Hypothalamus (tissue), 51 donors: ENCODE results near the gene NOD1.

ENCODE experiments used
- DNase-seq, 51 donors: peaks; one replicate each; lab custom pipeline; 2025; lab: John Stamatoyannopoulos, UW

Gene NOD1

DNA sequence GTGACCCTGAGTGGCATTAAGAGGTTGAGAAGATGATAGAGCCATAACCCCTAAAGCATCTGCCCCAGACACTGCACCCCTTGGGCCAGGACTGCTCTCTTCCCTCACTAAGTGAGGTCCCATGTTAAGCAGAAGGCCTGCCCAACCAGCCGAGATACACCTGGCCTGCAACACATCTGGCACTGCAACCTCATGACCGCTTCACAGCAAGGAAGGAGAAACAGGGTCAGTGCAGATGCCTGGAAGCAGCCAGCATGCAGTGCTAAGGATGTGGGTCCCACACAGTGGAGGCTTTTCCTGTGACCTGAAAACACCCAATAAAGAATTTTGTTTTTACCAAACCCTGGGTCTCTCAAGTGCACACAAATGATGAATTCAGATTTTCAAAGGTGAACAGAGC is 7.4 kb downstream of the NOD1 start:
- DNase-seq: no peak

GRCh38 chr7:30470771-30471170 is 7.8 kb downstream of the NOD1 start:
- DNase-seq: peak in 7 of 51 donors; percentile 4 to 29 (median 18)

DNA sequence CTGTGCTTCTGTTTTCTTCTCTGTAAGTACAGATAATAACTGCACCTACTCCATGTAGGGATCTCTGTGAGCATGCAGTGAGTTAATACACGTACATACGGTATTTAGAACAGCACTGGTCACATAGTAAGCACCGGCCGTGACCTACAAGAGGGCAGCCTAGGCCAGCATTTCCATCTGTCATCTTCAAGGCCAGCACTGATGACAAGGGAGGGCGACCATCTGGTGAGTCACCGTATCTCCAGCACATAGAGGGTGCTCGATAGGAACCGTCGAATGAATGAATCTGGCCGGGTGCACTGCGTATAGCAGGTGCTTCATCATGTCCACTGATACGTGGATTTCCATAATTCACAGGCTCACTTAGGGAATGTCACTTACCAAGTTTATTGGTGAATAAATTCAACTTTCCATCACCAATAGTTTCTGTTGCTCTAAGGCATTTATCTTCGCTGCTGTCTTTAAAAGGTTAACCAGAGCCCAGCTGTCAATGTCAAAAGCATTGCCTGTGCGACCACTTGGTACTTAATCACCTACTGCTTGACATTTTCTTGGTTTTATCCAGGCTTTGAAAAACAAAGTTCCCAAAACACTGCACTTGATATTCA is 8.3 kb downstream of the NOD1 start:
- no peak for DNase-seq

- DNase-seq: peak in 15 of 51 donors; percentile 7 to 56 (median 30)
Observed at GRCh38 chr7:30469303-30469702, 9.3 kb downstream of the NOD1 start.

DNA sequence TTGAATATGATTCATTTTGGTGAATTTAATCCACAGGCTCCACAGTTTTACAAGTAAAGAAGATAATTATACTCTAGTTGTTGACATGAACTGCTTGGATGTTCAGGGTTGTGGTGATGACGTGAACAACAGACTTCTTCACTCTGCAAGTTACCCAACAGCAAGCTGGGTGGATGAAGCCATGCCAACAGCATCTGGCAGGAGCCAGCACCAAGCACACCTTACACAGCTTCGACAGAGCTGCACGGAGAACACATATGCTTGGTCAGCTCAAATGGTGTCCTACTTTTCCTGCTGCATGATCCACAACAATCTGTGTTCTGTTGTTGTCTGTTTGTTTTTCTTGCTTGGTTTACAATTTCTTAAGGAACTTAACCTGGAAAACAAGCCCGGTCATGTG is 9.8 kb downstream of the NOD1 start:
- peak in 1 of 51 donors; percentile 14 for DNase-seq

DNA sequence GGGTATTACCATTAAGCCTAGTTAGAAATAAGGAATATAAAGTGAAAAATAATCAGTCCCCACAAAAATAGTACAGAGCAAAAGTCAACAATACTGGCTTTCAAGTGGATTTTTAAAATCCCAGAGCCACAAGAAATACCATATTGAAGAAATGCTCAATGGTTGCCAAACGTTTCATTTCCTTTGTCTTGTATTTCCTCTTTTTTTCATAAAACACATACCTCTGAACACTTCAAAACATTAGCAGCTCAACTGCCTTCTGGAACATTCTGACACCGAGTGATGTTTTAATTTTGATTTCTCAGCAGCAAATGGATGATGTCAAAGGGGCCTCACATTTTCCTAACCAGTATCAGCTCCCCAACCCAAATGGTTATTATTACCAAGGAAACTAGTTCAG is 10.5 kb downstream of the NOD1 start:
- no peak for DNase-seq

GRCh38 chr7:30467271-30467670 is 11.3 kb downstream of the NOD1 start:
- no peak for DNase-seq

- no peak for DNase-seq
Observed at GRCh38 chr7:30466266-30466665, 12.3 kb downstream of the NOD1 start.

DNA sequence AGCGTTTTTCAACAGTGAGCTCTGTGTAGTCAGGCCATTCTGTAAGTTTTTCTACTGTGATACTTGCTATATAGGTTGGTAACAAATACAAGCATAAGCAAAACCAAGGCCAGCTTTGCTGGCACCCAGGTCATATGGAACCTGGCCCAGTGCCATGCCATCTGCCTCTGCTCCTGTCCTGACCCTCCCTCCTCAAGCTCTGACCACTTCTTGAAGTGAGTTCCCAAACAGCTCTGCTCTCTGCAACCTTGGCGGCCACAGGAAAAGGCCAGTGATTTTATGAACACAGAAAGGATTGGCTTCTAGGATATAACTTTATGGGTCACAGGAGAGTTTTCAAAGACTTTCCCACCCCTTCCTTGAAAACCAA is 12.8 kb downstream of the NOD1 start:
- no peak for DNase-seq

- no peak for DNase-seq
Observed at GRCh38 chr7:30465046-30465810, 13.4 kb downstream of the NOD1 start.

DNA sequence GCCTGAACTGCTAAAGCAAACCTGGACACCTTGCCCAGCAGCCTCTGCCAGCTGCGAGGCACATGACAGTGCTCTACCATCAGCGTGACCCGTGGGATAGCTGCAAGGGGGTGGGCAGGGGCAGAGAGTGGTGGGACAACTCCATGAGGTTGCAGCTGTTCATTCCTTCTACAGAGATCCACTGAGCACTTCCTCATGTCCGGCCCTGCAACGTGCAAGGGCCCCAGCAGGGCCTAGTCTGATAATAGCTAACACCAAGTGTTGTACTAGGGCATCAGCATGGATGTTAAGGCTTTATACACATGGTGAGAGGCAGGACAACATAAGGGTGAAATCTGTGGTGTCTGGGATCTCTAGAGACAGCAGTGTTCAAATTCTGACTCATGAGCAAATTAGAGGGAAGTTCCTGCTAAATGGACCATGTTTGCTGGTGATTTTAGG is 14.3 kb downstream of the NOD1 start:
- no peak for DNase-seq

- DNase-seq: no peak
Observed at GRCh38 chr7:30463405-30464145, 15.0 kb downstream of the NOD1 start.

- DNase-seq: no peak
Observed at GRCh38 chr7:30462179-30462578, 16.4 kb downstream of the NOD1 start.

DNA sequence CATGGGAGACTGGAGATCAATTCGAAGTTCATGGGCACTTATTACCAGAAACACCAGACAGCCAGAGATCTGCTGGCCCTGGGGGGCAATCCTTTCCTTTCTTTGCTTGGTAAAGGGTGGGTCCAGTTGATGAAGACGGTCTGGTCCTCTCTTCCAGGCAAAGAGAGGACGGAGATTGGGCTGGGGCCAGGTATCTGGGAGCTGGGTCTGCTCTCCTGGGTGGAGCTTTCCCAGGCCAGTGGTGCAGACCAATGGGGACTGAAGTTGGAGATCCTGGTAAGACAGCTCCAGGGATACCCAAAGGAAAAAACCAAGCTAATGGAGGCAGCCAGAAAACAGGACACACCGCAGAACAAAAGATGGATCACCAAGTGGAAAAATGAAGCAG is 18.3 kb downstream of the NOD1 start:
- no peak for DNase-seq

GRCh38 chr7:30459591-30460245 is 18.9 kb downstream of the NOD1 start:
- DNase-seq: peak in 5 of 51 donors; percentile 6 to 48 (median 21)

DNA sequence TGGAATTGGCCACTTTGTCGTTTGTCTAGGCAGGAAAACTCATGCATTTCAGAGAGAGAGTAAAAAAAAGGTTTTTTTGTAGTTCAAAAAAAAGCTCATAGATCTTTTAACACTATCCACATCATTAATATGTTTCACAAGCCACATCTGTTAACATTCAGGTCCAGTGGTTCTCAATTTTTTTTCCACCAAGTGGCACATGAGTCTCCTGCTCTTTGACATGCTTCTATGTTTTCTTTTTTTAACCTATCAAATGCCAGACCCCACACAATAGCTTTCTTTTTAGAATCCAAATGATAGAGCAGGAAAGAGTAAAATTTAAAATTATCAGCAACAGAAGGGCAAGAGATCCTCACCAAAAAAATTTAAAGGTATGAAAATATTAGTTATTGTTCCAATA is 20.3 kb downstream of the NOD1 start:
- no peak for DNase-seq

DNA sequence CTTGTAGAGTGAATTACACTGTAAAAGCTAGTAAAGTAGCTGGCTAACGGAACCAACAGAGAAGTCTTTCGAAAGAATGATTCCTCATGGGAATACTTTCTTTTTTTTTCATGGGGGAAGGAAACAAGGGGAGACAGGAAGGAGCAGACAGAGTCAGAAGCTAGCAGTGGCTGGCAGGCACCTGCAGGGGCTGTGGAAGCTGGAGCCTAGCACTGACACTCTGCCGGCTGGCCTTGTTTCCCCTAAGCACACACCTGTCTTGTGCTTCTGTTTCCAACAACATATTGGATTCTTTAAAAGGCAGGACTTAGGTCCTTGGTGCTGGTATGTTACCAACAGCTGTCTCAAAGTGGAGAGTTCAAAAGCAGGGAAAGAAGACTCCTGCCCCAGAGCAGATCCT is 24.7 kb downstream of the NOD1 start:
- no peak for DNase-seq

GRCh38 chr7:30453016-30453415 is 25.6 kb downstream of the NOD1 start:
- DNase-seq: no peak

- DNase-seq: no peak
Observed at GRCh38 chr7:30452280-30452930, 26.2 kb downstream of the NOD1 start.

DNA sequence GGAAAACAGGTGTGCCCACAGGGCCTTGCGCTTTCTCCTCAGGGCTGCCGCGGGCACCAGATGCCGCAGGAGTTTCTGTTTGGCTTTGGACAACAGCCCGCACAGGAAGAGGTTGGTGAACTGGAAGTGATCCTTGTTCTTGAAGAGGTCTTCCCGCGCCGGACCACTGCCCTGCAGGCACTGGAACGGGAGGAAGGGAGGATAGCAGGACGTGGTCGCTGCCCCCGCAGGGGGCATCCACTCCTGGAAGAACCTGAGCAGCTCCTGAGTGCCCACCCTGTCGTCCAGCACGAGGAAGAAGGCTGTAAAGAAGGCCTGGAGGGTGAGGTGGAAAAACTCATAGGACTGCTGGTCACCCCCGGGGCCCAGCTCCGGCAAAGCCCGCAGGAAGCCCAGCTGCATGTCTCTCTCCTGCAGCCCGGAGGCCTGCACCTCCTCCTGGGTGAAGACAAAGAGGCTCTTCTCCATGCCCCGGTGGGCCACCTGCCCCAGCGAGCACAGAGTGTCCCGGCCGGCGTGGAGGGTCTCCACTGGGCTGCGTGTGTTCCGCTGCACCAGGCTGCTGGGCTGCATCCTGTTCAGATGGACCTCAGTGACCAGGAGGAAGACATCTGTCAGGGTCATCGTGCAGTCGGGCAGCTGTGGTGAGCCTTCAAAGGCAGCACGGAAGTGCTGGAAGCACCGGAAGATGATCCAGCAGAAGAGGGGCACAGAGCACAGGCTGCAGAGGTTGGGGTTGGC is 26.9 kb downstream of the NOD1 start:
- no peak for DNase-seq
